A673 (cell line): ENCODE measurements around the gene KCTD3. TPM values are rescaled to one million over a fixed set of nuclear protein-coding genes. Genes with fewer than 3 reads are reported as not detected.
A peak's percentile ranks its signal among the peaks of the same experiment; 100 is the strongest.

Experiments used
- BruUV-seq: library from RNA; stranded (reverse); fragments of 400-500 nt; replicated peaks from 2 replicates; lab custom pipeline; 2021; lab: Mats Ljungman, UMichigan
- CTCF ChIA-PET: fragments of 300-600 bp; sonication (Branson Sonifier 250); formaldehyde crosslinking; loops from one replicate; lab custom pipeline; 2022; ENCODE audit warnings: antibody characterized with exemption; lab: Charles Lee
- POLR2A ChIA-PET: fragments of 300-600 bp; sonication (Branson Sonifier 250); formaldehyde crosslinking; loops from one replicate; lab custom pipeline; 2022; ENCODE audit warnings: antibody characterized with exemption; ENCODE audit not compliant: low non-redundant PET; lab: Charles Lee
- DNase-seq: peaks from one replicate; pipeline ENCODE4 v3.0.0-alpha.2; 2015; ENCODE audit warnings: low spot score
- H3K27ac ChIP-seq: fragments of 200-600 bp; sonication (generic); 2 replicates; pipeline ENCODE4 v1.5.1; 2016; ENCODE audit warnings: mixed run types, low read depth, mild to moderate bottlenecking, mixed read lengths, antibody characterized with exemption, low read length; ENCODE audit not compliant: poor library complexity, severe bottlenecking
- H3K27me3 ChIP-seq: fragments of 200-600 bp; sonication (generic); replicated peaks from 2 replicates; pipeline ENCODE4 v1.6.1; 2017; ENCODE audit warnings: mixed run types, low read depth, mild to moderate bottlenecking, mixed read lengths, antibody characterized with exemption, low read length; ENCODE audit not compliant: insufficient read depth, poor library complexity
- H3K36me3 ChIP-seq: fragments of 200-600 bp; sonication (generic); 2 replicates; pipeline ENCODE4 v1.6.1; 2016; ENCODE audit warnings: mixed run types, mild to moderate bottlenecking, mixed read lengths, antibody characterized with exemption, low read length; ENCODE audit not compliant: insufficient read depth, poor library complexity, severe bottlenecking
- H3K4me1 ChIP-seq: fragments of 200-600 bp; sonication (generic); 2 replicates; pipeline ENCODE4 v1.6.1; 2017; ENCODE audit warnings: mixed run types, mild to moderate bottlenecking, mixed read lengths, antibody characterized with exemption, low read length; ENCODE audit not compliant: insufficient read depth, poor library complexity, severe bottlenecking
- H3K4me3 ChIP-seq: fragments of 200-600 bp; sonication (generic); 2 replicates; pipeline ENCODE4 v1.5.1; 2016; ENCODE audit warnings: low read depth, mixed run types, mild to moderate bottlenecking, mixed read lengths, low read length; ENCODE audit not compliant: poor library complexity, severe bottlenecking
- H3K9me3 ChIP-seq: fragments of 200-600 bp; sonication (generic); 2 replicates; pipeline ENCODE4 v1.6.1; 2016; ENCODE audit warnings: mixed run types, low read depth, mild to moderate bottlenecking, mixed read lengths, antibody characterized with exemption, low read length; ENCODE audit not compliant: poor library complexity, severe bottlenecking
- EZH2 ChIP-seq: fragments of 200-600 bp; sonication (generic); IDR thresholded peaks from 2 replicates; pipeline ENCODE4 v1.6.1; 2017; ENCODE audit warnings: borderline replicate concordance, low read depth, mild to moderate bottlenecking, mixed read lengths, antibody characterized with exemption, low read length; ENCODE audit not compliant: poor library complexity, severe bottlenecking
- intact Hi-C: fragments of 100-400 bp; cut with micrococcal nuclease; formaldehyde crosslinking; loops from one replicate; pipeline ENCODE4 v1.10.0; 2022; ENCODE audit not compliant: unreplicated experiment
- total RNA-seq: library from RNA; stranded (reverse); gene quantifications from 2 replicates; pipeline ENCODE4 v1.2.3, GENCODE V29; 2021
- TF ChIP-seq, protein P1 (sequence below): fragments of 300-800, 200-600 bp; sonication (generic); conservative IDR thresholded peaks from 2 replicates; pipeline ENCODE4 v1.5.1; 2017; ENCODE audit warnings: low read depth, mild to moderate bottlenecking, antibody characterized with exemption, low read length, moderate library complexity, mixed read lengths

The KCTD3 gene
- total RNA-seq, 1 experiment from 2014 or later: 10.8 TPM

GRCh38 chr1:215599418-215600074, 32.4 kb downstream of the KCTD3 start:
- Histone ChIP-seq H3K4me3 (no peak overlapping the region), H3K27me3 (no peaks in the 10 kb centered on the region), H3K4me1 (no peaks in the 10 kb centered on the region), H3K27ac (no peak overlapping the region), H3K36me3 (no peaks in the 10 kb centered on the region), H3K9me3 (no peaks in the 10 kb centered on the region)
- intact Hi-C loops: no loop called here
- ChIA-PET CTCF (no interaction called here), POLR2A (no interaction called here)
- no TSS peak for BruUV-seq
- DNase-seq: peak; percentile 61
- TF ChIP-seq, protein P1, sequence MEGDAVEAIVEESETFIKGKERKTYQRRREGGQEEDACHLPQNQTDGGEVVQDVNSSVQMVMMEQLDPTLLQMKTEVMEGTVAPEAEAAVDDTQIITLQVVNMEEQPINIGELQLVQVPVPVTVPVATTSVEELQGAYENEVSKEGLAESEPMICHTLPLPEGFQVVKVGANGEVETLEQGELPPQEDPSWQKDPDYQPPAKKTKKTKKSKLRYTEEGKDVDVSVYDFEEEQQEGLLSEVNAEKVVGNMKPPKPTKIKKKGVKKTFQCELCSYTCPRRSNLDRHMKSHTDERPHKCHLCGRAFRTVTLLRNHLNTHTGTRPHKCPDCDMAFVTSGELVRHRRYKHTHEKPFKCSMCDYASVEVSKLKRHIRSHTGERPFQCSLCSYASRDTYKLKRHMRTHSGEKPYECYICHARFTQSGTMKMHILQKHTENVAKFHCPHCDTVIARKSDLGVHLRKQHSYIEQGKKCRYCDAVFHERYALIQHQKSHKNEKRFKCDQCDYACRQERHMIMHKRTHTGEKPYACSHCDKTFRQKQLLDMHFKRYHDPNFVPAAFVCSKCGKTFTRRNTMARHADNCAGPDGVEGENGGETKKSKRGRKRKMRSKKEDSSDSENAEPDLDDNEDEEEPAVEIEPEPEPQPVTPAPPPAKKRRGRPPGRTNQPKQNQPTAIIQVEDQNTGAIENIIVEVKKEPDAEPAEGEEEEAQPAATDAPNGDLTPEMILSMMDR: no peak
- no peak for TF ChIP-seq EZH2

GRCh38 chr1:215600258-215600792, 33.2 kb downstream of the KCTD3 start:
- Histone ChIP-seq H3K4me3 (no peak overlapping the region), H3K4me1 (no peaks in the 10 kb centered on the region), H3K9me3 (no peaks in the 10 kb centered on the region), H3K27ac (no peak overlapping the region), H3K36me3 (no peaks in the 10 kb centered on the region), H3K27me3 (no peaks in the 10 kb centered on the region)
- CTCF ChIA-PET: no interaction called here
- DNase-seq: no peak
- POLR2A ChIA-PET: no interaction called here
- intact Hi-C loops: no loop called here
- no TSS peak for BruUV-seq
- TF ChIP-seq, protein P1: no peak
- no peak for TF ChIP-seq EZH2

- H3K27ac ChIP-seq: no peak overlapping the region
- no peak overlapping the region for H3K4me3 ChIP-seq
- ChIA-PET POLR2A (no interaction called here), CTCF (no interaction called here)
- DNase-seq: no peak
- no peaks in the 10 kb centered on the region for H3K36me3 ChIP-seq
- H3K9me3 ChIP-seq: no peaks in the 10 kb centered on the region
- H3K4me1 ChIP-seq: no peaks in the 10 kb centered on the region
- TF ChIP-seq, protein P1: no peak
- no peak for TF ChIP-seq EZH2
- intact Hi-C loops: no loop called here
- H3K27me3 ChIP-seq: no peaks in the 10 kb centered on the region
- no TSS peak for BruUV-seq
Measured at GRCh38 chr1:215600867-215601266, 33.8 kb downstream of the KCTD3 start.
